ENCODE measurements around the gene AK8. TPM values are rescaled to one million over a fixed set of nuclear protein-coding genes. Genes with fewer than 3 reads are reported as not detected.
"Not testable (repeated sequence)": the region's sequence is repeated elsewhere in the genome, so short reads cannot be mapped to it uniquely, and the experiment has no call there.

The AK8 gene
- total RNA-seq, 1 experiment from 2014 or later: 0.42 TPM

DNA sequence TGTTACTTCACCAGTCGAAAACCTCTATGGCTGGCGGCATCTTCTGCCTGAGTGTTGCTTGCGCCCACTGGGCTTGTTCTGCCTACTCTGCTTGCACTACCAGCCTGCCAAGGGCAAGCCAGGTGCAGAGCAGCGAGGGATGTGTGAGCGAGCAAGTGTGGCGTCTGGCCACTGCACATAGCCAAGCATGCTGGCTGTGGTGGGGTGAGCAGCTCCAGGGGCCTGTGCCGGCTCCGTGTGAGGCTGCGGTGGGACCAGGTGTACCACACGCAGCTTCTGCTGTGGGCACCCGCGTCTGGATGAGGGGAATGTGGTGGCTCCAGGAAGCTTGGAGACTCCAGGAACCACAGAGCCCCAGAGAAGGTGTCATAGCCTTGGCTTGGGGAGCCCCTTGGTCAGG lies 156.4 kb downstream of the AK8 start:
- no peak for TF ChIP-seq CTCF (IDR thresholded peaks at IDR 0.05; ENCODE audit: unreplicated experiment)
- Mint-ChIP-seq H3K4me1 (ENCODE audit: insufficient read depth, unreplicated experiment) (no peaks in the 10 kb centered on the region), H3K27me3 (ENCODE audit: insufficient read depth, unreplicated experiment) (peaks cover 52% of the 10 kb centered on the region), H3K4me3 (ENCODE audit: unreplicated experiment) (no peak overlapping the region), H3K27ac (ENCODE audit: low read depth, unreplicated experiment) (no peak overlapping the region), H3K9me3 (ENCODE audit: unreplicated experiment) (no peaks in the 10 kb centered on the region), H3K36me3 (ENCODE audit: insufficient read depth, unreplicated experiment) (no peaks in the 10 kb centered on the region)
- CTCF ChIA-PET: no interaction called here
- intact Hi-C loops (cut with micrococcal nuclease): no loop called here
- BruUV-seq (replicated peaks): no TSS peak
- POLR2A ChIA-PET: no interaction called here
- no peak for DNase-seq (ENCODE audit: unreplicated experiment)

- POLR2A ChIA-PET: interaction anchor here (0.8 kb wide), 1 partner anchor 15 kb away, joined by 3 read pairs; no protein-coding TSS in a partner anchor
- H3K36me3 Mint-ChIP-seq (ENCODE audit: insufficient read depth, unreplicated experiment); BruUV-seq (replicated peaks); CTCF ChIA-PET; H3K27ac Mint-ChIP-seq (ENCODE audit: low read depth, unreplicated experiment); DNase-seq (ENCODE audit: unreplicated experiment); intact Hi-C loops (cut with micrococcal nuclease); H3K4me3 Mint-ChIP-seq (ENCODE audit: unreplicated experiment); H3K9me3 Mint-ChIP-seq (ENCODE audit: unreplicated experiment); H3K4me1 Mint-ChIP-seq (ENCODE audit: insufficient read depth, unreplicated experiment): not testable (repeated sequence)
- peaks cover 48% of the 10 kb centered on the region for H3K27me3 Mint-ChIP-seq (ENCODE audit: insufficient read depth, unreplicated experiment)
Measured at GRCh38 chr9:132718381-132718928, 159.6 kb downstream of the AK8 start.

GRCh38 chr9:132717326-132717945 lies 160.6 kb downstream of the AK8 start:
- TF ChIP-seq CTCF (IDR thresholded peaks at IDR 0.05; ENCODE audit: unreplicated experiment): no peak
- Mint-ChIP-seq H3K27ac (ENCODE audit: low read depth, unreplicated experiment) (no peak overlapping the region), H3K27me3 (ENCODE audit: insufficient read depth, unreplicated experiment) (peaks cover 39% of the 10 kb centered on the region), H3K36me3 (ENCODE audit: insufficient read depth, unreplicated experiment) (no peaks in the 10 kb centered on the region), H3K9me3 (ENCODE audit: unreplicated experiment) (no peaks in the 10 kb centered on the region), H3K4me1 (ENCODE audit: insufficient read depth, unreplicated experiment) (no peaks in the 10 kb centered on the region), H3K4me3 (ENCODE audit: unreplicated experiment) (no peak overlapping the region)
- no peak for DNase-seq (ENCODE audit: unreplicated experiment)
- no TSS peak for BruUV-seq (replicated peaks)
- ChIA-PET CTCF (interaction anchor here (0.6 to 0.7 kb wide), 2 partner anchors 17 to 211 kb away, joined by 3 read pairs; no protein-coding TSS in a partner anchor), POLR2A (interaction anchor here (0.8 kb wide), 1 partner anchor 14 kb away, joined by 3 read pairs; no protein-coding TSS in a partner anchor)
- intact Hi-C loops (cut with micrococcal nuclease): no loop called here

DNA sequence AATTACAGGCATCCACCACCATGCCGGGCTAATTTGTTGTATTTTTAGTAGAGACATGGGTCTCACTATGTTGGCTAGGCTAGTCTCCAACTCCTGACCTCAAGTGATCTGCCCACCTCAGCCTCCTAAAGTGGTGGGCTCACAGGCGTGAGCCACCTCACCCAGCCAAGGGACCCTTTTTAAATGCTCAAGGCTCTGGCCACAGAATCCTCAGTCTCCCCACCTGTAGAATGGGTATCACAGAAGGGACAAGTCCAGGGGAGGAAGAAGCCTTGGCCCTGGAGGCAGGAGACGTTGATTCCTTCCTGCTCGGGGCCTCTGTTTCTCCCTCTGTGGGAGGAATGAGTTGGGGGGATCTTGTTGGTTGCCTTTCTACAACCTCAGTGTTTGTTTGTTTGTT lies 162.1 kb downstream of the AK8 start:
- TF ChIP-seq CTCF (IDR thresholded peaks at IDR 0.05; ENCODE audit: unreplicated experiment): no peak
- Mint-ChIP-seq H3K27ac (ENCODE audit: low read depth, unreplicated experiment) (no peak overlapping the region), H3K4me3 (ENCODE audit: unreplicated experiment) (no peak overlapping the region), H3K27me3 (ENCODE audit: insufficient read depth, unreplicated experiment) (peaks cover 39% of the 10 kb centered on the region), H3K4me1 (ENCODE audit: insufficient read depth, unreplicated experiment) (no peaks in the 10 kb centered on the region), H3K9me3 (ENCODE audit: unreplicated experiment) (no peaks in the 10 kb centered on the region), H3K36me3 (ENCODE audit: insufficient read depth, unreplicated experiment) (no peaks in the 10 kb centered on the region)
- no TSS peak for BruUV-seq (replicated peaks)
- CTCF ChIA-PET: no interaction called here
- intact Hi-C loops (cut with micrococcal nuclease): no loop called here
- no peak for DNase-seq (ENCODE audit: unreplicated experiment)
- POLR2A ChIA-PET: interaction anchor here (0.6 kb wide), 1 partner anchor 11 kb away, joined by 5 read pairs; no protein-coding TSS in a partner anchor
